OCI-M1 (cell line): ENCODE results near the gene PRKAR2B.

Experiments used
- DNase-seq: peaks from one replicate; lab custom pipeline; 2025; lab: John Stamatoyannopoulos, UW

PRKAR2B gene

GRCh38 chr7:107044347-107045194, at the start of gene PRKAR2B:
PRKAR2B (plus strand) TSS chr7:107044705; CDS start chr7:107044908, 203 bp downstream.
- DNase-seq: peak; percentile 85

GRCh38 chr7:106994833-106995232, 49.7 kb upstream of the PRKAR2B start:
- no peak for DNase-seq

- DNase-seq: no peak
Observed at GRCh38 chr7:106997487-106998271, 46.8 kb upstream of the PRKAR2B start.

- DNase-seq: no peak
Observed at GRCh38 chr7:106999023-106999422, 45.5 kb upstream of the PRKAR2B start.

- no peak for DNase-seq
Observed at GRCh38 chr7:107001490-107001889, 43.0 kb upstream of the PRKAR2B start.

- DNase-seq: no peak
Observed at GRCh38 chr7:107002126-107002525, 42.4 kb upstream of the PRKAR2B start.

- DNase-seq: peak; percentile 53
Observed at GRCh38 chr7:107002529-107002998, 41.9 kb upstream of the PRKAR2B start.

GRCh38 chr7:107007007-107007891, 37.3 kb upstream of the PRKAR2B start:
- DNase-seq: peak; percentile 93

- no peak for DNase-seq
Observed at GRCh38 chr7:107007892-107008287, 36.6 kb upstream of the PRKAR2B start.

- peak; percentile 70 for DNase-seq
Observed at GRCh38 chr7:107009846-107010203, 34.7 kb upstream of the PRKAR2B start.

- no peak for DNase-seq
Observed at GRCh38 chr7:107012691-107013090, 31.8 kb upstream of the PRKAR2B start.

- peak; percentile 63 for DNase-seq
Observed at GRCh38 chr7:107014387-107015023, 30.0 kb upstream of the PRKAR2B start.

- no peak for DNase-seq
Observed at GRCh38 chr7:107016312-107016711, 28.2 kb upstream of the PRKAR2B start.

- DNase-seq: peak; percentile 71
Observed at GRCh38 chr7:107017965-107018719, 26.4 kb upstream of the PRKAR2B start.

GRCh38 chr7:107020400-107020799, 24.1 kb upstream of the PRKAR2B start:
- DNase-seq: no peak

GRCh38 chr7:107021600-107021999, 22.9 kb upstream of the PRKAR2B start:
- DNase-seq: no peak

- DNase-seq: peak; percentile 13
Observed at GRCh38 chr7:107023522-107024151, 20.9 kb upstream of the PRKAR2B start.

GRCh38 chr7:107024906-107025305, 19.6 kb upstream of the PRKAR2B start:
- DNase-seq: no peak

GRCh38 chr7:107025449-107026103, 18.9 kb upstream of the PRKAR2B start:
- peak; percentile 70 for DNase-seq

GRCh38 chr7:107026166-107026565, 18.3 kb upstream of the PRKAR2B start:
- no peak for DNase-seq
